Activated B cell treated with CpG ODN at 0.5 μM for 24 hours (primary cell): ENCODE data around the gene MPRIP. TPM values are rescaled to one million over a fixed set of nuclear protein-coding genes. Genes with fewer than 3 reads are reported as not detected.
"Not testable (repeated sequence)": the region's sequence is repeated elsewhere in the genome, so short reads cannot be mapped to it uniquely, and the experiment has no call there.

Experiments used
- ATAC-seq: fragments of 200-7000 bp; cut with Tn5 transposase; one replicate; pipeline ENCODE4 v1.10.0; 2021; ENCODE audit warnings: low read depth, mild to moderate bottlenecking, moderate library complexity
- CTCF ChIA-PET: fragments of 350-600 bp; sonication (Branson Sonifier 250); formaldehyde crosslinking; loops from one replicate; lab custom pipeline; 2021; ENCODE audit warnings: antibody characterized with exemption; lab: Charles Lee
- POLR2A ChIA-PET: fragments of 350-600 bp; sonication (Branson Sonifier 250); formaldehyde crosslinking; loops from one replicate; lab custom pipeline; 2021; ENCODE audit warnings: antibody characterized with exemption; lab: Charles Lee
- DNase-seq: peaks from one replicate; pipeline ENCODE4 v3.0.0; 2022
- H3K27ac Mint-ChIP-seq: one replicate; pipeline ENCODE4 v1.8.0; 2020; ENCODE audit warnings: mixed read lengths
- H3K27me3 Mint-ChIP-seq: one replicate; pipeline ENCODE4 v1.8.0; 2021; ENCODE audit warnings: mixed read lengths
- H3K36me3 Mint-ChIP-seq: one replicate; pipeline ENCODE4 v1.8.0; 2021; ENCODE audit warnings: low read depth, mixed read lengths
- H3K4me1 Mint-ChIP-seq: one replicate; pipeline ENCODE4 v1.8.0; 2021; ENCODE audit warnings: mixed read lengths
- H3K4me3 Mint-ChIP-seq: one replicate; pipeline ENCODE4 v1.8.0; 2020; ENCODE audit warnings: mild to moderate bottlenecking, mixed read lengths
- H3K9me3 Mint-ChIP-seq: one replicate; pipeline ENCODE4 v1.8.0; 2020; ENCODE audit warnings: mixed read lengths
- CTCF ChIP-seq: fragments of 200-600 bp; IDR thresholded peaks from one replicate; pipeline ENCODE4 v1.8.0; 2022; ENCODE audit warnings: antibody characterized with exemption, mild to moderate bottlenecking
- intact Hi-C: fragments of 100-400 bp; cut with micrococcal nuclease; formaldehyde crosslinking; loops from one replicate; pipeline ENCODE4 v1.15.1; 2024
- total RNA-seq: library from RNA; stranded (reverse); gene quantifications from 2 replicates; pipeline ENCODE4 v1.2.3, GENCODE V29; 2022

MPRIP gene
- total RNA-seq, 1 donor from 2014 or later: 231 TPM

GRCh38 chr17:17156511-17156910 is 114.3 kb downstream of the MPRIP start:
- CTCF ChIA-PET: no interaction called here
- H3K4me1 Mint-ChIP-seq: no peaks in the 10 kb centered on the region
- no peaks in the 10 kb centered on the region for H3K9me3 Mint-ChIP-seq
- no peak for DNase-seq
- H3K27ac Mint-ChIP-seq: no peak overlapping the region
- POLR2A ChIA-PET: no interaction called here
- H3K36me3 Mint-ChIP-seq: peaks cover 90% of the 10 kb centered on the region
- no peaks in the 10 kb centered on the region for H3K27me3 Mint-ChIP-seq
- intact Hi-C loops: no loop called here
- TF ChIP-seq CTCF: no peak
- no peak overlapping the region for H3K4me3 Mint-ChIP-seq
- no peak for ATAC-seq

- ChIA-PET POLR2A (no interaction called here), CTCF (no interaction called here)
- no peaks in the 10 kb centered on the region for H3K27me3 Mint-ChIP-seq
- no peak for ATAC-seq
- H3K36me3 Mint-ChIP-seq: peaks cover 93% of the 10 kb centered on the region
- H3K27ac Mint-ChIP-seq: no peak overlapping the region
- no peak for DNase-seq
- H3K4me3 Mint-ChIP-seq: no peak overlapping the region
- intact Hi-C loops: no loop called here
- no peaks in the 10 kb centered on the region for H3K4me1 Mint-ChIP-seq
- no peak for TF ChIP-seq CTCF
- H3K9me3 Mint-ChIP-seq: no peaks in the 10 kb centered on the region
These were observed 114.8 kb downstream of the MPRIP start for GRCh38 chr17:17157041-17157440.

GRCh38 chr17:17158506-17158905 is 116.2 kb downstream of the MPRIP start:
- H3K27me3 Mint-ChIP-seq, H3K9me3 Mint-ChIP-seq, POLR2A ChIA-PET, CTCF ChIA-PET, H3K4me3 Mint-ChIP-seq, intact Hi-C loops, ATAC-seq, DNase-seq, H3K27ac Mint-ChIP-seq, H3K4me1 Mint-ChIP-seq: not testable (repeated sequence)
- H3K36me3 Mint-ChIP-seq: peaks cover 93% of the 10 kb centered on the region

- no peaks in the 10 kb centered on the region for H3K9me3 Mint-ChIP-seq
- DNase-seq (no peak), ATAC-seq (no peak)
- ChIA-PET CTCF (interaction anchor here (0.9 kb wide), 1 partner anchor 153 kb away, joined by 3 read pairs; no protein-coding TSS in a partner anchor), POLR2A (no interaction called here)
- H3K4me3 Mint-ChIP-seq: no peak overlapping the region
- H3K27me3 Mint-ChIP-seq: no peaks in the 10 kb centered on the region
- no peak for TF ChIP-seq CTCF
- intact Hi-C loops: no loop called here
- no peak overlapping the region for H3K27ac Mint-ChIP-seq
- peaks cover 91% of the 10 kb centered on the region for H3K36me3 Mint-ChIP-seq
- H3K4me1 Mint-ChIP-seq: no peaks in the 10 kb centered on the region
These were observed 117.3 kb downstream of the MPRIP start for GRCh38 chr17:17159571-17159970.

- Mint-ChIP-seq H3K4me3 (no peak overlapping the region), H3K27me3 (no peaks in the 10 kb centered on the region), H3K27ac (no peak overlapping the region), H3K9me3 (no peaks in the 10 kb centered on the region), H3K36me3 (peaks cover 91% of the 10 kb centered on the region), H3K4me1 (no peaks in the 10 kb centered on the region)
- no peak for TF ChIP-seq CTCF
- intact Hi-C loops: no loop called here
- ATAC-seq (no peak), DNase-seq (no peak)
- ChIA-PET POLR2A (no interaction called here), CTCF (no interaction called here)
These were observed 118.9 kb downstream of the MPRIP start for GRCh38 chr17:17161121-17161520.

GRCh38 chr17:17161759-17162158 is 119.5 kb downstream of the MPRIP start:
- no peaks in the 10 kb centered on the region for H3K27me3 Mint-ChIP-seq
- H3K9me3 Mint-ChIP-seq: no peaks in the 10 kb centered on the region
- ChIA-PET CTCF (no interaction called here), POLR2A (no interaction called here)
- DNase-seq: no peak
- H3K4me3 Mint-ChIP-seq: no peak overlapping the region
- ATAC-seq: no peak
- H3K4me1 Mint-ChIP-seq: no peaks in the 10 kb centered on the region
- TF ChIP-seq CTCF: no peak
- peaks cover 89% of the 10 kb centered on the region for H3K36me3 Mint-ChIP-seq
- H3K27ac Mint-ChIP-seq: no peak overlapping the region
- intact Hi-C loops: no loop called here
